ENCODE data around the gene SOCS7.
"Not testable (repeated sequence)": the region's sequence is repeated elsewhere in the genome, so short reads cannot be mapped to it uniquely, and the experiment has no call there.

The SOCS7 gene

DNA sequence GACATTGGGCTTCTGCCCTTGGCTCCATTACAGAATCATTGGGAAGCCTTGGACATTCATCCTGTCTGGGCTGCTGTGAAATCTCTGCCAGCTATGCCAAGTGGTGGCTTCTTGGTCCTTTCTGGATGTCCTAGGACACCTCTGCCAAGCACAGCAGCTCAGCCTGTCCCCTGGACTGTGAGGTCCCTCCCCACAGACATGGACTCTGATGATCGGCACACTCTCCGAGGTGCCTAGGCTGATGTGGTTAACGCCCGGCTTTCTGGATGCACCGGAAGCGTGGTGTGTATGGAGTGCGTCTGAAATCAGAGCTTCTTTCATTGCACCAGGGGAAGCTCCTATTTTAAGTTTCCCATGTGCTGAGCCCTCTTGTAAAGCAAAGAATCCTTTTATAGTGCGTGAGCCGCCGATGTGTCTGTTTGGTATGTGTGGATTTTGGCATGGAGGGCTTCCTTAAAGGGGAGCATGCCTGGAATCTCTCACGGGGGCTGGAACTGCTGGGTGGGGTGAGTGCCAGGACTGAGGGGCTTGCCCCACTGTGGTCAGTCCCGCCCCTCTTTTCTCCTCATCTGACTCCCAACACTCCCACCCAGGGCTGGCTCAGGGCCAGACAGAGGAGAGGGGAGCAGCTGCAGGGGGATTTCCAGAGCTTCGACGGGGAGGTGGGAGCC lies 69.7 kb downstream of the SOCS7 start:
- DNase-seq (ENCODE audit: low read depth, low spot score), result peak; percentile 84

DNA sequence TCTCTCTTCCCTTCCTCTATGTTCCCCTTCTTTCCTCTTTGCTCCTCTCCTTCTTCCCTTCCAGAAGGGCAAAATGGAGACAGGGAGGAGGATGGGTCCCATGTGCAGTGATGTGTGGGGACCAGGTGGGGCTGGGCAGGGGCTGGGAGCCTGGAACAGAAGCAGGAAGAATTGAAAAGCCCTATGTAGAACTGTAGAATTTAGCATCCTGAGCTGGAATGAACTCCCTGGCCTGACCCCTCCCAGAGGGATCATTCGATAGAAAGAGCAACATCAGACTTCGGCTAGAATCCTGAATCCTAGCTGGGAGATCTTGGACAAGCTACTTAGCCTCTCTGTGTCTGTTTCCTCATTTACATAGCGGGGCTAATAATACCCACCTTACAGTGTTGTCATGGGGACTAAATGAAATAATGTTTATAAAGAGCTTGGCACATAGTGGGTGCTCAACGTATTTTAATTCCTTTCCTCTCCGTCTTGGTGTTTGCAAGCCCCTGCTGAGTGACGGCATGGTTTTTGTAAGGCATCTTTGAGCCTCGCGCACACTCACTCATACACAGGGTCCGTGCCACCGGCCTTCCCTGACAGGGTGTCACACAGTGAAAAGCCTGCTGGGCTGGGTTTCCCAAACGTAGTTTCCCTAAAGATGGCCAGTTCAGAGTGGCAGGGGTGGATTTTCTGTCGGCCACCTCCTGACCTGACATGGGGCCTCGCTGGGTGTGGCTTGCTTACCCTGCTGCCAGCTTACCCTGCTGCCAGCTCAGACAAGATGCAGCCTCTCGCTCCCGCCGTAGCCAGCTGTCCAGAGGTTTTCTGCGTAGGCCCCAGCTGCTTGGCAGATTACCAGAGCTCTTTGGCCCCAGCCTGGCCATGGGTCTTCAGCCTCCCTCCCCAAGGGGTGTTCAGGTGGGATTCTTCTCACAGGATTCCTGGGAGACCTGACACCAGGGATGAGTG lies 70.5 kb downstream of the SOCS7 start:
- no peak for DNase-seq (ENCODE audit: low read depth, low spot score)

DNA sequence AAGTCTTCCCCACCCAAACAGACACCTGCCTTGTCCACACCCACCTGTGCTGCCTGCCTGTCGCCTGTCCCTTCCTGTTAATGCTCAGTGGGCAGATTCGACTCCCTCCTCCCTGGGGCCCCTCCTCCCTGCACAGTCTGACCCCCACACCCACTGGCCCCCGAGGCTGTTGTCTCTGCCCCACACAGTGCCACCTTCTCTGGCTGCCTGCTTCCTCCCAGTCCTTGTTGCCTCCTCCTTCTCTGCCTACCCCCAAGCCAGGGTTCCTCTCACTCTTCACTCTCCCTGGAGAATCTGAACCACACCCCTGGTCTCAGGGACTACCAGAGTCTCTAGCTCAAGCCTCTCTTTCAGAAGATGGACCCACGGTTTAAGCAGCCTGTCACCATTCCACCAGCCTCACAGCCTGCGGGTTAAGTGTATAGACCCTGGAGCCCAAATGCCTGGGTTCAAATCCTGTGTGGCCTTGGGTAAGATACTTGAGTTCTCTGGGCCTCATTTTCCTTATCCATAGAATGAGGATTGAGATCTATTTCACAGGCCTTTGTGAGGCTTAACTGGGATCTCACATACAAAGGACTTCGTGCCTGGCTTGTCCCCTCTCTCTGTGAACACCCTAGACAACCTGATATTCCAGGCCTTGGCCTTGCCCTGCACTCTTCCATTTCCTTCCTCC lies 72.8 kb downstream of the SOCS7 start:
- no peak for DNase-seq (ENCODE audit: low read depth, low spot score)

DNA sequence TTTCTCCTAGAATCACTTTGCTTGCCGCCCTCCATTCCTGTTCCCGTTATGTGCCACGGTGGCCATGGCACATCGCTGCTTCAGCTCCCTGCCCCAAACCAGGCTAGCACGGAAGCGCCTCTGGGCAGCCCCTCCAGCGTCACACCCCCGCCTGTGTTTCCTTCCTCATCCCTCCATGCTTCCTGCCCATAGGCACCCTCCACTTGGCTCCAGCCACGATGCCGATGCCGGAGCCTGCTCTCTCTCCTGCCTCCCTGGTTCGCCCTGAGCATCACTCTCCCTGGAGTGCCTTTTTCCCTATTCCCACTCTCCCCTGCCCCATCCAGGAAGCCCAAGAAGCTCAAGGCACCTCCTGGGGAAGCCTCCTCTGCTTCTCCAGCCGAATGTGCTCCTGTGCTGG lies 73.4 kb downstream of the SOCS7 start:
- no peak for DNase-seq (ENCODE audit: low read depth, low spot score)

DNA sequence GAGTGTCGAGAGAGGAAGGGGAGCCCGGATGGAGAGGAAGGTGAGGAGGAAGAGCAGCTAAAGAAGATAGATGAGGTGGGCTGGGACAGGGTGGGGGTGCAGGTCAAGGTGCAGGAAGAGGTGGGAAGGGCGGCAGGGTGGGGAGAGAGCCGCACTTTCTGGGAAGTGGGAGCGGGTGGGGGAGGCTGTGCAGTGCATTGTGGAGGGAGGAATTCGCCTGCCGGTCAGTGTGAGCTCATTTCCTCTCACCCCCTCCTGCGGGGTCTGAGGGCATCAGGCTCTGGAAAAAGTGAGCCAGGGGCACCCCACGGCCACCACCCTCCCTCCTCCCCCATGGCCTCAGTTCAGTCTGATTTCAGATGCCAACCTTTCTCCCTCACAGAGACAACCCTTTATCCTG lies 74.1 kb downstream of the SOCS7 start:
- DNase-seq (ENCODE audit: low read depth, low spot score), result peak; percentile 46

DNA sequence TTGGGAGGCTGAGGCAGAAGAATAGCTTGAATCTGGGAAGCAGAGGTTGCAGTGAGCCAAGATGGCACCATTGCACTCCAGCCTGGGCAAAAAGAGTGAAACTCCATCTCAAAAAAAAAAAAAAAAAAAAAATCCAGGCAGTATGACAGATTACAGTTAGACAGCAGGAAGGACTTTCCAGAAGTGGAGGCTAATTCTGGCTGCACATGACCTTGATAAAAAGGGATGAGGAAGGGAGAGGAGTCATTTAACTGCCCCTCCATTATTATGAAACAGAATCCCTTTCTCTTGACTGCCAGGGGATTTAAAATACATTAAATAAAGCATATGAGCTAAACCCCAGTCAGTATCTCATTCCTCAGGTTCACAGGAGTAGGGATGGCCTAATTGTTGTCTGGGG lies 74.8 kb downstream of the SOCS7 start:
- DNase-seq (ENCODE audit: low read depth, low spot score), result no peak

DNA sequence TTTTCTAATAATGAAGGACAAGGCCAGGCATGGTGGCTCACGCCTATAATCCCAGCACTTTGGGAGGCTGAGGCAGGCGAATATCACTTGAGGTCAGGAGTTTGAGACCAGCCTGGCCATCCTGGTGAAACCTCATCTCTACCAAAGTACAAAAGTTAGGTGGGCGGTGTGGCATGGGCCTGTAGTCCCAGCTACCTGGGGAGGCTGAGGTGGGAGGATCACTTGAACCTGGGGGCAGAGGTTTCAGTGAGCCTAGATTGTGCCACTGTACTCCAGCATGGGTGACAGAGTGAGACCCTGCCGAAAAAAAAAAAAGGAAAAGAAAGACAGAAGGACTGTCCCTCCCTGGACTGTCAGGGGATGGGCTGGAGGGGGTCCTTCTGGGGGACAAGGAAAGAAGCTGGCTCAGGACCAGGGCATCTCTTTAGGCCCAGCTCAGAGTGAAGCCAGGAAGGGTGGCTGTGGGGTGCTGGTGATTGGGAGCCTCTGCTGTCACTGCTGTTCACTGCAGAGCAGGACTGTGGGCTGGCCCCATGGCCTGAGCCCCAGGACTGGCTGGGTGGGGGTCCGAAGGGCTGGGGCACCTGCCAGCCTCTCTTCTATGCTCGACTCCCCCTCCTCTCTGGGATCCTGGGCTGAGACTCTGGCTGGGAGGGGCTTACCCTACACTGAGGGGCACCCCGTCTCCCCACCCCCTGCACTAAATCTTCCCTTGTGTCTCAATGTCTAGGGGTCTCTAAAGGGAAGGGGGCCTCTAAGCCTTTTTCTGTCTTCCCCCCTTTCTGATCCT lies 75.7 kb downstream of the SOCS7 start:
- DNase-seq (ENCODE audit: low read depth, low spot score), result no peak

DNA sequence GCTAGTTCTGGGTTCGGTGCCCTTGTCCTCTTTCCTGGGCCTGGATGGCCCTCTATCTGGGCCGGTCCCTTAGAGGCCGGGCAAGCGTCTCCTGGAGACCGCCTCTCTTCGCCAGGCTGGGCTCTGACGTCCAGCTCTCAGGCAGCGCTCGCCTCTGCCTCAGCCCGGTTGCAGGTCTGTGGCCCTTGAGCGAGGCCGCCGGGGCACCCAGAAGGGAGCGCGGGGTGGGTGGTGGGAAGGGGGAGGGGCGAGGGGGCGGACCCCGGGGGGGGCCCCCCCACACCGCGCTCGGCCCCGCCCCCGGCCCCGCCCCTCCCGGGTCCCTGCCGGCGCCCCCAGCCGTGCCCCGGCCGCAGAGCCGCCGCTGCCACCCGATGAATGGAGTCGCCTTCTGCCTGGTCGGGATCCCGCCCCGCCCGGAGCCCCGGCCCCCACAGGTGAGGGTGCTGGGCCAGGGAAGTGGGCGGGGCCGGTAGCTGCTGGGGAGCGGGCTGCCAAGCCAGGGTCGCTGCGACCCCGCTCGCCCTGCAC lies 76.5 kb downstream of the SOCS7 start, which contains the start of gene ARHGAP23:
Gene ARHGAP23, plus strand, starts transcription at position 353 of the 531 bp plus-strand sequence. Its CDS starts 22 bp downstream, at position 375.
- peak; percentile 81 for DNase-seq (ENCODE audit: low read depth, low spot score)

DNA sequence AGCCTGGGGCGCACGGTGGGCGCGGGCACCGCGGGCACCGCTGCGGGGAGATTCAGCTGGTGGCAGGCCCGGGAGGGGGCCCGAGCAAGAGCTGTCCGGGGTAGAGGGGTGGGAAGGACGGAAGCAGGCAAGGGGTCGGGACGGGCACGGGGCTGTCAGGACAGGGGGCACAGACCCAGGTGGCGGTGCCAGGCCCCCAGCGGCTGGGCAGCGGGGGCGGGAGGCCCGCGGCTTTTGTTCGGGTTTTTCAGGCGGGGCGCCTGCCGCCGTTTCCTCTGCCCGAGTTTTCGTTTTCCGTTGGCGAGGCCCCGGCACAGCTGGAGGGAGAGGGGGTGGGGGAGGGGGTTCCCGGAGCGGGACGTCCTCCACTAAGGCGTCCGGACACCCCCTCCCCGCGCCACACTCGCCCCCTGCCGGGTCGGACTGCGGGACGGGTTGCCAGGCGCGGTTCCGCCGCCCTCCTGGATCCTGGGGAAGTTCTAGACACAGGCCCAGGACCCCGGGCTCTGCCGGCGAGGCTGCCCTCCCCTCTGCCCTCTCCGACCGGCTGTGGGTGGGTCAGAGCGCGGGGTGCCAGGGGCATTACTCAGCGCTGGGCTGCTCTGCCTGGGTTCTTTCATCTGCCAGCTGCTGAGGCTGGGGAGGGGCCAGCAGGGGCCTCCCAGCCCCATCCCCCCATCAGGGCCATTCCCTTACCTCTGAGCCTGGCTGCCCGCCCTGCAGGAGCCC lies 77.2 kb downstream of the SOCS7 start:
- DNase-seq (ENCODE audit: low read depth, low spot score), result peak; percentile 82

DNA sequence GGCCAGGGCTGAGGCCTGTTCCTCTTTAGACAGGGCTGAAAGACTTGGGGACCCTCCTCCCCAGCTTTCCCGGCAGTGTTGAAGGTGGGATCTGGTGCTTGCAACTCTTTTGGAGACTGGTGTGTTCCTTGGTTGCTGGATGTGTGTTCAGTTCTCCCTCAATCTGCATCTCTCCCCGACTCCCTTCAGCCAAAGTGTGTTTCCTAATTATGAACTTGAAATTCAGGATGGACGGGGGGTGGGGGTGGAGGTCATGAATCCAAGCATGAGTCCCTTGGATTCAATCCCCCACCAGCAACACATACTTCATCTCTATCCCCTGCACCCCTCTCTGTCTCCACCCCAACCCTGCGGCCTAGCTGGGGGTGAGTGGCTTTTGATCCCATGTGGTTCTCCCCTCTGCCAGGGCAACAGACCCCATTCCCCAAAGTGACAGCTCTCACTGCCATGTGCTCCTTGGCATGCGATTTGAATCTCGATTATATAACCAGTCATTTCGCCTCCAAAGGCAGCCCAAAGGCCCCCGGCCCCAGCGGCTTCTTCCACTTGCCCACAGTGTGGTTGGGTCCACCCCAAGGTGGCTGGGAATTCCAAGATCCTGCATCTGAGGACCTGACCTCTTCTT lies 77.9 kb downstream of the SOCS7 start:
- no peak for DNase-seq (ENCODE audit: low read depth, low spot score)

DNA sequence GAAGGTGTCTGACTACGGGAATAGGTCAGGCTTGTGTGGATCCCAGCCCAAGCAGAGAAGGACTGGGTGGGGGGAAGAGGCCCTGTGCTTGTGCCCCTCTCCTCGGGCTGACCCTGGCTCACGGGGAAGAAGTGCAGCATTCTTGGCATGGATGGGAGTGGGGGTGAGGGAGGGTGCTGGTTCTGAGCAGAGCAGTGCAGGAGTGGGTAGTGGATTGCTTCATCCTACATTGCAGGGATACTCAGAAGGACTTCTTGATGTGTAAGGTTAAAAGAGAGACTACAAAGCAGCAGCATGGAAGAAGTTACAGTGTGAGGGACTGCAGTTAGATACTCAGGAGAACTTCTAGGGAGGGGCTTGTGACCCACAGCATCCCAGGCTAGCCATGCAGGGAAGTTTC lies 78.7 kb downstream of the SOCS7 start:
- DNase-seq (ENCODE audit: low read depth, low spot score), result peak; percentile 44

DNA sequence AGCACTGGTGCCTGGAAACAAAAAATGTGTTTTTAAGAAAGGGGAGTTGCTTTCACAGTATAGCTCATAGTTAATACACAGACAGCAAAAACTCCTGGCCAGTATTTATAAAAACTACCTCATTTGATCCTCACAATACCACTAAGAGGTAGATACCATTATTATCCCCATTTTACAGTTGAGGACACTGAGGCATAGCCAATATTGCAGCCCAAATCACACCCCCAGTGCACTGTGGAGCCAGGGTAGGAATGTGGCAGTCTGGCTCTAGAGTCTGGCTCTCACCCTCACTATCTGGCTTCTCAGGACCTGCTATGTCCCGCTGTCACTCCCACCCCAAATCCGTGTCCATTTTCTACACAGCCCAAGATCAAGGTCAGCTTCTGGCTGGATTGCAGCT lies 79.2 kb downstream of the SOCS7 start:
- no peak for DNase-seq (ENCODE audit: low read depth, low spot score)

DNA sequence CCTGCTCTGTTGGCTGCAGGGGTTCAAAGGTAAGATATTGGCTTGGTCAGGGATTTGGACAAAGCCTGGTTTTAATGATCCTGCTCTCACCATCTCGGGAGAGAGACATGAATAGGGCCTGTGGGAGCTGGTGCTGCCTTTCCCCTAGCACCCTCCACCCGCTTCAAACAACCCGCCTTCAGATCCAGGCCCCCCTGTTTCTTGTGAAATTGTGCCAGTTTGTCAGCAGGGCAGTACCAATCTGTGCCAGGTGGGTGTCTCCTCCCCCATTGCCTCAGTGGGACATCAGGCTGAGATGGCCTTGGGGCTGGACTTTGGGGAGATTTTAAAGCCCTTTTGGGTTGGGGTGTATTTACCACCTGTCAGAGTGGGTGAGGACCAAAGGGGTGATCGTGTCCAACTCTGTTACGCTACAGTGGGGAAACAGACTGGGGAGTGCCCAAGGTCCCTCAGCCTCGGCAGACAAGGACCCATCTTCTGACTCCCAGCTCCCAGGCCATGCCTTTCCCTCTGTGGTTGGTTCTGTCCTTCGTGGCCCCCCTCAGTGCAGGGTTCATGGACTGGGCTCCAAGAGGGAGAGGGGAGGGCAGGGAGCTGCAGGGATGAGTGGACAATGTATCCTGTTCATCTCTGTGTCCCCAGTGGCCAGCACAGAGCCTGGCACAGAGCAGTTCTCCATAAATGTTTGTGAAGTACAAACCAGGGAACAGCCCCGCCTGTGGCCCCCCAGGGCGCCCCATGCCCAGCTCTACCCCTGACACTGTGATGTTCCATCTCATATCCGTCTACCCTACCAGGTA lies 79.9 kb downstream of the SOCS7 start:
- DNase-seq (ENCODE audit: low read depth, low spot score), result no peak

DNA sequence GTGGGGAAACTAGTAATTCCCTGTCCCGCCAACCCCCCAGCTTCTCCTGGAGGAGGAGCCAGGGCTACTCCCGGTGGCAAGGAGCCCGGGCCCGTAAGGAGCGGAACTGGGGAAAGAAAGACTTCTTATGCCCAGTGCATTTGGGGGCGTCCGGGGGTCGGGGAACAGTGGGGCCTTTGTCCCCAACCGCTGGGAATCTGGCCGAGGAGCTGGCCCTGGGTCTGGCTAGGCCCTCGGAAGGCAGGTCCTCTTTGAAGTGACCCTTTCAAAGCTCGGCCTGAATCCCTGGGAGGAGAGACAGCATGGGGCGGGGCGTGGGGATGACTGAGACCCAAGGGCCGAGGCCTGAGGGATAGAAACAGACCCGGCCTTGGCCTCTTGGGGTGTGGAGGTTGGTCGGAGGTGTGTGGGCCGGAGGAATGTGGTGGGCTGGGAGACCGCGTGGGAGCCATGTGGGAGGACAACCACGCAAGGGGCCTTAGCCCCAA lies 82.6 kb downstream of the SOCS7 start:
- no peak for DNase-seq (ENCODE audit: low read depth, low spot score)

DNA sequence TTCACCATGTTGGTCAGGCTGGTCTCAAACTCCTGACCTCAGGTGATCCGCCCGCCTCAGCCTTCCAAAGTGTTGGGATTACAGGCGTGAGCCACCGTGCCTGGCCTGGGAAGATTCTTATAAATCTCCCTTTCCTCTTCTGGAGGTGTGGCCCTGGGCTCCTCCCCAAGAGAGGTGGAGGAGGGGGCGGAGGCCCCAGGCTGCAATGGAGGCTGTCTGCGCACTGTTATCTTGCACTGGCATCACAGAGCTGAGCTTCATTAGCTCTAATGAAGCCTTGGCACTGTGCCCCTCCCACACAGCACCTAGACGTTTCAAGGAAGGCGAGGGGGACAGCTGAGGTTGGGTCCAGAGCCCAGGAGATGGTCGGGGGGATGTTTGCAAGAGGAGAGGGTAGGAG lies 84.2 kb downstream of the SOCS7 start:
- DNase-seq (ENCODE audit: low read depth, low spot score), result no peak

DNA sequence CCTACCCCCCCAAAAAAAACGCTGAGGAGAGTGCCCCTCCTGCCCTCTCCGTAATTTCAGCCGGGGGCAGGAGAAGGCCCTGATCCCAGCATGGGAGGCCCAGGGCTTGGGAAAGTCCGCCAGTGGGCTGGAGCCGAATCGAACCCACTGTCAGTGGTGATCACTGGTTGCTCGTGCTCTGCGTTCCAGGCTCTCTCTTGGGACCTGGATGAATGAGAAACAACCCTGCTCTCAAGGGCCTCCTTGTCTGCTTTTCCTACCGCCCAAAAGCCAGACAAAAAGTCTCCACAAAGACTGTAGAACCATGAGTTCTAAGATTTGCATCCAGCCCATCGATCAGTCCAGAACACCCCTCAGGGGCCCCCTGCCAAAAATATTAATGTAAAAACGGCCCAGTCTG lies 84.7 kb downstream of the SOCS7 start:
- no peak for DNase-seq (ENCODE audit: low read depth, low spot score)

DNA sequence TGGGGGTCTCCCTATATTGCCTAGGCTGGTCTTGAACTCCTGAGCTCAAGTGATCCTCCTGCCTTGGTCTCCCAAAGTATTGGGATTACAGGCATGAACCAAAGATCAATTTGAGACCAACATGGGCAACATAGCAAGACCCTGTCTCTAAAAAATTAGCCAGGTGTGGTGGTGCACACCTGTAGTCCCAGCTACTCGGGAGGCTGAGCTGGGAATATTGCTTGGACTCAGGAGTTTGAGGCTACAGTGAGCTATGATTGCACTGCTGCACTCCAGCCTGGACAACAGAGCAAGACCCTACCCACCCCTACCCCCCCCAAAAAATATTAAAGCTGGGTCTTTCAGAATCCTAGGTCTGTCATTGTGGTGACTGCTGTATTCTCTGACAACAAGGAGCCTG lies 85.7 kb downstream of the SOCS7 start:
- DNase-seq (ENCODE audit: low read depth, low spot score), result not testable (repeated sequence)

DNA sequence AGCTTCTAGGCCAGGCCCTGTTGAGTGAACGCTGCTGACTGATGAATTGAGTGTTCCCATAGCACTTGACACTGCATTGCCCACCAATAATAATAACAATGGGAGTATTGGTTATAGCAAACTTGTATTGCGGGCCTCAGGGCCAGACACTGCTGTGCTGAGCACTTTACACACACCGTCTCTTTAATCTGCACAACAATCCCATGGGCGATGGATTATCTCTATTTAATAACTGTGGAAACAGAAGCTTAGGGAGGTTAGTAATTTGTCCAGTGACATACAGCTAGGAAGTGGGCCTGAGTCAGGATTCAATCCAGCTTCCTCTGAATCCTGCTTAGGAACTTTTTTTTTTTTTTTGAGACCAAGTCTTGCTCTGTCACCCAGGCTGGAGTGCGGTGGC lies 87.8 kb downstream of the SOCS7 start:
- DNase-seq (ENCODE audit: low read depth, low spot score), result no peak
